ENCODE data around the gene CKB.

CKB gene

GRCh38 chr14:103562179-103562428 is 39.5 kb upstream of the CKB start:
- Histone ChIP-seq H3K9me2 (replicated peaks; ENCODE audit: low read depth, low read length) (no peaks in the 10 kb centered on the region), H3K79me2 (ENCODE audit: insufficient read depth, low read length) (peaks cover 90% of the 10 kb centered on the region), H3F3A (ENCODE audit: low read depth) (peaks cover 6% of the 10 kb centered on the region; the same call in 1 of the 2 replicates), H4K20me1 (ENCODE audit: insufficient read depth, low read length, poor library complexity, severe bottlenecking) (peaks cover 57% of the 10 kb centered on the region), H3K4me2 (ENCODE audit: low read depth, low read length, poor library complexity, severe bottlenecking) (peak overlapping the region; percentile 74), H2AFZ (ENCODE audit: low read length) (peak overlapping the region; percentile 93), H3K9me3 (ENCODE audit: insufficient read depth, low read depth, low read length) (no peaks in the 10 kb centered on the region), H3K4me3 (ENCODE audit: low read length, poor library complexity, severe bottlenecking) (peak overlapping the region; percentile 90), H3K4me1 (ENCODE audit: insufficient read depth, low read length, poor library complexity, severe bottlenecking) (peaks cover 55% of the 10 kb centered on the region), H3K9ac (ENCODE audit: low read depth, low read length, poor library complexity, severe bottlenecking) (peak overlapping the region; percentile 83), H3K36me3 (ENCODE audit: insufficient read depth, low read length) (peaks cover 8% of the 10 kb centered on the region; the same call in 1 of the 2 replicates), H3K27me3 (ENCODE audit: insufficient read depth, low read length, poor library complexity, severe bottlenecking) (no peaks in the 10 kb centered on the region)
- TF ChIP-seq EZH2phosphoT487 (IDR thresholded peaks at IDR 0.05; ENCODE audit: borderline replicate concordance) (no peak), CTCF (conservative IDR thresholded peaks at IDR 0.05; ENCODE audit: low read length) (no peak)

GRCh38 chr14:103561381-103562178 is 39.0 kb upstream of the CKB start:
- Histone ChIP-seq H3K27me3 (ENCODE audit: insufficient read depth, low read length, poor library complexity, severe bottlenecking) (no peaks in the 10 kb centered on the region), H3K4me2 (ENCODE audit: low read depth, low read length, poor library complexity, severe bottlenecking) (peak overlapping the region; percentile 74), H3K36me3 (ENCODE audit: insufficient read depth, low read length) (peaks cover 8% of the 10 kb centered on the region; the same call in 1 of the 2 replicates), H3K79me2 (ENCODE audit: insufficient read depth, low read length) (peaks cover 89% of the 10 kb centered on the region), H3K9me3 (ENCODE audit: insufficient read depth, low read depth, low read length) (no peaks in the 10 kb centered on the region), H3K4me1 (ENCODE audit: insufficient read depth, low read length, poor library complexity, severe bottlenecking) (peaks cover 55% of the 10 kb centered on the region), H3K9ac (ENCODE audit: low read depth, low read length, poor library complexity, severe bottlenecking) (peak overlapping the region; percentile 83), H4K20me1 (ENCODE audit: insufficient read depth, low read length, poor library complexity, severe bottlenecking) (peaks cover 62% of the 10 kb centered on the region), H3K9me2 (replicated peaks; ENCODE audit: low read depth, low read length) (no peaks in the 10 kb centered on the region), H3K4me3 (ENCODE audit: low read length, poor library complexity, severe bottlenecking) (peak overlapping the region; percentile 90), H3F3A (ENCODE audit: low read depth) (peaks cover 6% of the 10 kb centered on the region; the same call in 1 of the 2 replicates), H2AFZ (ENCODE audit: low read length) (0 out of 2 replicates have a peak overlapping the region, but pooled peaks have one; percentile 93)
- TF ChIP-seq EZH2phosphoT487 (IDR thresholded peaks at IDR 0.05; ENCODE audit: borderline replicate concordance) (no peak), CTCF (conservative IDR thresholded peaks at IDR 0.05; ENCODE audit: low read length) (no peak)

DNA sequence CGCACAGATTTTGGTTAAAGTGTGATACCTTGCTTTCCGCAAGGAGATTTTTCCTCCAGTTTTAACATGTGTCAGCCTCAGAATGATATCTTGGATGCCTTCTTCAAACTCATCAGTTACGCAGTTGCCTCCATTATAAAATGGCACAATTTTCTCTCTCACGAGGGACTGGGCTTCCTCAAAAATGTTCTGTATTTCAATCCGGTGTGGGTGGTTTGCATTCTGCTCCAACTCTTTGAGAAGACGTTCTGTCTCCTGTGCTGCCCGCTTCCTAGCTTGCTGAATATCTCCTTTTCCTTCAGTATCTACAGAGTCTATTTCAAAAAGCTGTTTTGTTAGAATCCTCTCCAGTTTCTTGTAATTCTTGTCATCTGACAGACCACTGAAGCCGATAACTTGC is 38.1 kb upstream of the CKB start:
- H3K79me2 ChIP-seq (ENCODE audit: insufficient read depth, low read length) = peaks cover 84% of the 10 kb centered on the region
- H3K9me3 ChIP-seq (ENCODE audit: insufficient read depth, low read depth, low read length) = no peaks in the 10 kb centered on the region
- H3K4me1 ChIP-seq (ENCODE audit: insufficient read depth, low read length, poor library complexity, severe bottlenecking) = peaks cover 52% of the 10 kb centered on the region
- peaks cover 69% of the 10 kb centered on the region for H4K20me1 ChIP-seq (ENCODE audit: insufficient read depth, low read length, poor library complexity, severe bottlenecking)
- TF ChIP-seq CTCF (conservative IDR thresholded peaks at IDR 0.05; ENCODE audit: low read length) = no peak
- TF ChIP-seq EZH2phosphoT487 (IDR thresholded peaks at IDR 0.05; ENCODE audit: borderline replicate concordance) = no peak
- H3K9ac ChIP-seq (ENCODE audit: low read depth, low read length, poor library complexity, severe bottlenecking) = peak overlapping the region; percentile 83
- H2AFZ ChIP-seq (ENCODE audit: low read length) = no peak overlapping the region
- H3K4me2 ChIP-seq (ENCODE audit: low read depth, low read length, poor library complexity, severe bottlenecking) = peak overlapping the region; percentile 74
- no peaks in the 10 kb centered on the region for H3K27me3 ChIP-seq (ENCODE audit: insufficient read depth, low read length, poor library complexity, severe bottlenecking)
- peak overlapping the region; percentile 90 for H3K4me3 ChIP-seq (ENCODE audit: low read length, poor library complexity, severe bottlenecking)
- H3F3A ChIP-seq (ENCODE audit: low read depth) = peaks cover 6% of the 10 kb centered on the region; the same call in 1 of the 2 replicates
- peaks cover 8% of the 10 kb centered on the region; the same call in 1 of the 2 replicates for H3K36me3 ChIP-seq (ENCODE audit: insufficient read depth, low read length)
- no peaks in the 10 kb centered on the region for H3K9me2 ChIP-seq (replicated peaks; ENCODE audit: low read depth, low read length)

Measured in Loucy (cell line).